GM18858 (cell line): ENCODE data around the gene RNF144B.
A peak's percentile ranks its signal among the peaks of the same experiment; 100 is the strongest.
"Not testable (repeated sequence)": the region's sequence is repeated elsewhere in the genome, so short reads cannot be mapped to it uniquely, and the experiment has no call there.

Experiments used
- ATAC-seq: cut with Tn5 transposase; IDR thresholded peaks from one replicate; pipeline ENCODE4 v1.9.1; 2021; ENCODE audit not compliant: unreplicated experiment

The RNF144B gene

DNA sequence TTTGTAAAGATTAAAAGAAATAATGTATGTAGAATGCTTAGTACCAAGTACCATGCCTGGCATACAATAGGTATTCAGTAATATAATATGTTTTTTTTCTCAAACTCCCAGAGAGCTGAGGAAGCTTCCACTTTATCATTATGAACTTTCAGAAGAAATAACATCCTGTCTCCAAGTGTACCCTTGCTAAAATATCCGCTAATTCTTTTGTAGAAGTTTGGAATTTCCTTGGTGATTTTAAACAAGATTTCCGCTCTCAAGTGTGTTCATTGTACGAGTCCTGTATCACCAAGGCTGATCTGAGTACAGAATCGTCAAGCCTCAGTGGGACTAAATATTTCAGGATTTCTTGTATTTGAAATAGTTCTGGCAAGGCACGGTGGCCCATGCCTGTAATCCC is 16.1 kb upstream of the RNF144B start:
- ATAC-seq, result no peak

DNA sequence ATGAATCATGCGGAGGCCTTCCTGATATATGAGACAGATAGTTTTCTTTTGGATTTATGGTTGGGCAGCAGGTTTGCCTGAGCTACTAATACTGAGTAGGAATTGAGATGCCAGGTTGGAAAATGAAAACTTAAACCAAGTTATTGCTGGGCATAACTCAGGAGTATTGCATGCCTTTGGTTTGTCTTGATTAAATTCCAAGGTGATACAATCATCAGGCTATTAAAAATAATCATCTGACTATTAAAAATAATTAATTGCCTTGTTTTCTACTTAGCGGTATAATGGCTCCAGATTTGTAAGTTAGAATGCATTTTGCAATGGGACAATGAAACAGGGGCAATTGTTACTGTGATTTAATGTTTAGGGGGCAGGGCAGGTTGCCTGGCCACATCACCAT is 15.5 kb upstream of the RNF144B start:
- ATAC-seq, result no peak

DNA sequence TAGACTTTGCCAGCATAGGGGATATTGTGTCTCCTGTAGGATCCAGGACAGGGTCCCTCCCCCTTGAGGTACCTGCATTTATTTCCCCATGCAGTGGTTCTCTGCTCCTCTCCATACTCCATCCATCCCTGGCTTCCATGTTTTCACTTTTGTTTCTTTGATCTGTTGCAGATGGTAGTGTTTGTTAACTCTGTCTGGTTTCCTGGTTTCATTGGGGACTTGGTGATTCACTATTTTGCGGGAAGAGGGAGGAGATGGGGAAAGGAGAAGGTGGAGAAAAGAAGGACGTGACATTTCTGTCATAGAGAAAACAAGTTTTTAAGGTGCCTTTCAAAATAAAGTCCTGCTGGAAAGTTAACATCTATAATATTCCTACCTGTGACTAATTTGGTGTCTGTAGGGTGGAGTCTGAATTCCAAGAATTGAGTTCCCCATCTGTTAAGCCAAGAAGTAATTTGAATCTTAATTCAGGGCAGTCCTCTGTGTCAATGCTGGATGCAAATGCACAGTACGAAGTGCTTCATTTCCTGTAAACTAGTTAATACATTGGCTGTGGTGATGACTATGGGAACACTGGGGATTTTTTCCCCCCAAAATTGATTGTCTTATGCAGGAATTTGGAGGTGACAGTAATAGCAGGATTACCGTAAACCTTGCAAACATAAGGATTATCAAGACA is 6.9 kb upstream of the RNF144B start:
- no peak for ATAC-seq

DNA sequence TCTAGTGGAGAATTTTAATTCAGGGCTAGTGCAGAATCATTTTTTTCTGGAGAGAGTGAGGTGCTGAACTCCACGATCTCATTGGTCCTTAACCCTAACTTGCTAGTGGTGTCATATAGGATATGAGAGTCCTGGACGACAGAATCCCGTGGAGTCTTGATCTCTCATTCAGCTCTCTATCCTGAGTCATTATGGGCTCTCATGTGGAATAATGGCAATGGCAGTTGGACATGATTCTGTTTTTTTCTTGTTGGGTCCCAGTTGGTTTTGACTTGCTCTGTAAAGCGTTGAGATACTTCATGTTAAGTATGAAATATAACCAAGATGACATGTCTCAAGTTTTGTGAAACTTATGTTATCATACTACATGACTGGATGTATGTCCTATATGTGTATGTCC is 6.3 kb upstream of the RNF144B start:
- no peak for ATAC-seq

DNA sequence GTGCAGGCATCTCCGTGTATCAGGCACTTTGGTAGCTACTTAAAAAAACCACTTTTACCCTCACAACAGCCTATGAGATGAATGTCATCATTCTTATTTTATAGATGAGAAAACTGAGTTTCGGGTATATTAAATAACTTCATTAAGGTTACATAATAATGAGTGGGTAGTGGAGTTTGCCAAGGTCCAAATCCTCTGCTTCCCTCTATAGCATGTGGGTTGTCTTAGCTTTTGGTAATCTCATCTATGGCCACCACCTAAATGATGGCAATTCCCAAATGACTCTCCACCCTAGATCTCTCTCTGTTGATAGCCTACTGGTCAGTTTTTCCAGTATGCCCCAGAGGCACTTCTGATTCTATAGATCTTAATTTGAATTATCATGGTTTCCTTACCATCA is 3.7 kb upstream of the RNF144B start:
- ATAC-seq, result no peak

DNA sequence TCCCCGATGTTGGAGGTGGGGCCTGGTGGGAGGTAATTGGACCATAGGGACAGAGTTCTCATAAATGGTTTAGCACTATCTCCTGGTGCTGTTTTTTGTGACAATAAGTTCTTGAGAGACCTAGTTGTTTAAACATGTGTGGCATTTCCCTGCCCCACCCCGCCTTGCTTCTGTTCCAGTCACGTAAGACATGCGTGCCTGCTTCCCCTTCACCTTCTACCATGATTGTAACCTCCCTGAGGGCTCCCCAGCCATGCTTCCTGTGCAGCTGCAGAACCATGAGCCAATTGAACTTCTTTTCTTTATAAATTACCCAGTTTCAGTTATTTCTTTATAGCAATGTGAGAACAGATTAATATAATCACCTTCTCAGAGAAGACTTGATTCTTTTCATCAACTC is 2.5 kb upstream of the RNF144B start:
- ATAC-seq, result no peak

DNA sequence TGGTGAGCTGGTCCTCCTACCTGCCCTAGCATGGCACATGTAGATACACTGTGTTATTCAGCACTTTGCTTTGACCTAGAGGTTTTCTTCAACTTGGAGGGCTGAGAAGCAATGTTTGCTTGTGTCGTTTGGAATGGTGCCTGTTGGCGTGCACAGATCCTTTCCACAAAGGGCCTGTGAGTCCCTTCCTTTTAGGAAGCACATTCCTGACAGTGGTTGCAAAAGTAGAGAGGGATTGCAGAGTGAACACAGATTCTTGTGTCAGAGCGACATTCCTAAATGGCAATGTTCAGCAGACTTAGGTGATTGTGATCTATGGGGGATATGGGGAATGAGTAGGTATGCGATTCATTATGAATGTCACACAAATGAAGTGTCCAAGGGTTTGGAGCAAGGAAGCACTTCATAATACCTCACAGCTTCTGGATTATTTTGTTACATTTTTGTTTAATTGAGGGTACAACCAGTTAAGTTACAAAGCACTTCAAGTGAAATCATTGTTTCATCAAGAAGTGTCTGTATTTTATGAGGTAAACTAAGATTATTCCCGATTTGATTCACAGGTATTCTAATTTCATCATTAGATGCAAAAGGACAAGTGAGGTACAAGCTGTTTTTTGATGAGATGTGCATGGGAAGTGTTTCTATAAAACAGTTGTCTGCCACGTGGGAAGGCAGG is 713 bp upstream of the RNF144B start:
- no peak for ATAC-seq

DNA sequence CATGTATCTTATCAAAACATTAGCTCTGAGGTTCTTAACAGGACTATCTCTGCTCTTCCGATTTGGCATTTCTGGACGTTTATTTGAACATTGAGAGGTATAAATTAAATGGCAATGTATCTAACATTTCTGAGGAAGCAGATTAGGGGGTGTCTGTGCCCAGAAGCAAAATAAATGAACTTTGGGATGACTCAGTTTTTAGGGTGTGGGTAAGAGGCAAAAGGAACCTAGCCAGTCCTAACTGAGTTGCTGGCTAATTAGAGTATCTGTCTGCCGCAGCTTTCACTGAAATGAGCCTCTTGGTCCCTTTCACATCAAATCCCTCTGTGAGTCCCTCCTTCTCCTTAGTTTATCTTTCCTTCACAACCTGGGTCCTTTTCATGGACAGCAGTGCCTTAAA is 1.1 kb downstream of the RNF144B start:
- ATAC-seq, result no peak

DNA sequence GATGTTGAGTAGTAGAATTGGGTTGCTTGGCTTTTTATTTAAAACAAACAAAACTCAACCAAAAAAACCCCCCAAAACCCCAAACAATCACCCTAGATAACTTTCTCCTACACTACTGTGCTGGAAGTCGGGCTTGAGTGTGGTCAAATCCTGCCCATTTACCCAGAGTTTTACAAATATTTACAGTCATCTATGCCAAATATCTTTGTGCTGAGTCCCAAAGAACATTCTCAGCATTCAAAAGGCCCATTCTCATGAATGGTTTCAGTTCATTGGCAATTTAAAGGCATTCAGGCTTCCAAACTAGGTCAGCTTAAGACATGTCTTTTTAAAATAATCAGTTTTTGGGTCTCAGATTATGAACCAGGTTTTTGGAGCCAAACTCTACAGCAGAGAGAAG is 1.8 kb downstream of the RNF144B start:
- ATAC-seq, result no peak

DNA sequence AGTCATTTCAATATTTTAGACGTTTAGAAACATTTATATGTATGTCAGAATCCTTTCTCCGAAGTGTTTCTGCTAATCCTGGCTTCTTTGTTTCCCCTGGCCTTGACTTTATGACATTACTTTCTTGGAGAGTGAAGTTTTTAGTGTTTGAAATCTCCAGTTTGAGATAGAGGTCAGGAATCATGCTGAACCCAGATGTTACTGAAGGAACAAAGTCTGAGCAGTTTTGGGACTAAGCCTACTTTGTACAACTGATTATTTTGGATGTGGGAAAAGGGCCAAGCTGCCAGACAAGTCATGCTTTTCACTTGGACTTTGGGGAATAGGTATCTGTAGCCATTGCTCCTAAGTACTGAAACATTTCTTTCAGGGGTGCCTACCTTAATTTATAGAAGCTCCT is 2.3 kb downstream of the RNF144B start:
- no peak for ATAC-seq

DNA sequence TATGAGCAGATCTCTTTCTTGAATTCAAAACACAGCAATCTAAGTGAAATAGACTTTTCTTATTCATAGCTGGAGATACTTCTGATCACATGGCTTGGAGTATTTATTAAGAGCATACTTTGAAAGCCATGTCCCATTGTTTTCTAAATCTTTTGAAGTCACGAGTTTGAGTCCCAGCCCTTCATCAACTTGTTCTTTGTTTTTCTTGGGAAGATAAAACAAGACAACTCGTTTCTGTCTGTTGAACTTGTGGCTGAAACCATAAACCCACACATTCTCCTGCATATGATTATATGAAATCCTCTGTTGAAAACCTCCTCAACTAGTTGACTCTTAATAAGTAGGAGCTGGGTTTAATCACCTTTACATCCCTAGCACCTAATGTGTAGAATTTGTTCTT is 3.3 kb downstream of the RNF144B start:
- no peak for ATAC-seq

DNA sequence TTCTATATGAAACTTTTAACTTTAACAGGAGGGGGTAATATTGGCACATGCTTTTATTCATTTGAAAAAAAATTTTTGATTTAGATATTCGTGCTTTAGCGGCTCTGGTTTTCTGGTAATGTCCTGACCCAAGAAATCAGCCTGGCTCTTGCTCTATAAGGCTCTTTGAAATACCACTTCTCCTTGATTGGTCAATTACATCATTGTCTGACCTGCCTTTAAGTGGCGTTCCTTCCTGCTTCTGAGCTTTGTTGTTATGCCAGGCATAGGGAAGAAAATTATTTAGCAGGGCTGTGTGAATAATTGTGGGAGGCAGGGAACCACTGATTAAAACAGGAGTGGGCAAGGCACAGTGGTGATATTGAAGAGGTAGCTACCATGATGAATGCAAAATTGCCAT is 3.9 kb downstream of the RNF144B start:
- ATAC-seq, result no peak

DNA sequence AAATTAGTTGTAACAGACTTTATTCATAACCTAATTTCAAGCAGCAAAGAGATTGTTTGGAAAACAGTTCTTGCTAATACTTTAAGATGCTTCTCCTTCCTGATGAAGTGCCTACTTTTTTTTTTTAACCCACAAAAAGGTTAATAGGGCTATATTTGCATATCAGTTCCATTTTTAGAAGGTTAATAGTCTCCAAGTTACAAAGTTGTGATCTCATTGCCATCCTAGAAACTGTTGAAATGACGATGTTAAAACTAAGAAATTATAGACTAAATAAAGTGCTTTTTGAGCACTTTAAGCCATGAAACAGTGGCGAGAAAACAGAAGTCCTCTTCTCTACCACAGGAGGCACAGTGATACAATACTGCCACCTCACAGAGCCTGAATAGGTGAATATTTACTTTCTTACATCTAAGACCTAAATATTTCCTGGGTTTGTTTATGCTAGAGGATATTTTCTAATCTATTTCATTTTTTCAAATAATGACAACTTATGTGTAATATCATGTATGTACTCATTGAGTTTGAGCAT is 5.3 kb downstream of the RNF144B start:
- no peak for ATAC-seq

DNA sequence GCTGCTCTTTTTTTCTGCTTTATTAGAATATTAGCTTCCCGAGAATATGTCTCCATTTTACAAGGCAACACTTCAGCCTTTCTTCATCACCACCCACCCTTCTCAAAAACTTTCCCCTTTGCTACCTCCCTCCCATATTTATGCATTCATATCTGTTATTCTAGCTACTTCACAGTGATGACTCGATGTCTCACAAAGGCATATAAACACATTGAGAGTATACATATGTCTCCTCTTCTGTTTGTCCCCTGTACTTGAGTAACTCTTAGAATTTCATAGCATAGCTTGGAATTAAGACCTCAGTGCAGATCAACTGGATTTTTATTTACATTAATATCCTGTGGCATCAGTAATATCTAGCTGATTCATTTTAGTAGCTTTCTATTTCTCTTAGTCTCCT is 6.5 kb downstream of the RNF144B start:
- ATAC-seq, result no peak

DNA sequence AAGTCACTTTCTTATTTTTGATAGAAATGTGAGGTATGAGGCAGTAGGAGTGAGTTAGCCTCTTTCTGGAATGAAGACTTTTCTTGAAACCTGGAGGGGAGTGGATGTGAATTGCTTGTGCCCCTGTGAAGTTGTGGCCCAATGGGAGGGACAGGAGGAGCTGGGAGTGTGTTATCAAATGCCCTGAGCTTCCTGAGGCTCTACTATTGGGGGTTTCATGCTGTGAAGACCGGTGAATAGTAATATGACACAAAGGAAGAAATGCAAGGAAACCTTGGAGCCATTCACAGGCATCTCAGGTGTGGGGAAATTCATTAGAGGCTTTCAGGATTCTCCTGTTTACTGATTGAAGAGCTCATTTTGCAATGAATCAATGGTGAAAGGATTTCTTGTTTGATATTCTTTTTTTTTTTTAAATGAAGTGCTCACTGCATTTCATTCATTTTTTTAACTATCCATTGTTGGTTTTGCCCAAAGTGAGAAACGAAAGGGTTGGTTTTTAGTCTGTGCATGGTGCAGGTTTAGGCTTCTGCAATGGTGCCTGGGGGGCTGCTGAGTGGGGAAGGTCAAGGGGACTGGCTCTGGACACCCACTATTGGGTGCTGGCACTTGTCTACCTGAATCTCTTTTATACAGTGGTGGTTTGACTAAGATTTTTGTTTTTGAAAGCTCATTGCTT is 8.2 kb downstream of the RNF144B start:
- no peak for ATAC-seq

DNA sequence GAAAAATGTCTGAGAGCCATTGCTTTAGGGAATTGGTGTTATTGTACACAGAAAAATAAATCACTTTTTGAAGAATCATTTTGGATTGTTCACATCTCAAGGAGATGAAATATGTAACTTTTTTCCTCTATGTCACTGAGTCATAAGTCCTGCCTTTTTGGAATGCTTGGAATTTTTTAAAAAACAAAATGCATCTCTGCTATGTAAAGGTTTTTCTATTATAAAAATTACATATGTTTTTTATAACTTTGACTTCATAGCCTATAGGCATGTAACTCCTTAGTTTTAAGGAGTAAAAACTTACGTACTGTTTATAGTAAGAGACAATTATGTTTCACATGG is 8.7 kb downstream of the RNF144B start:
- ATAC-seq, result no peak

DNA sequence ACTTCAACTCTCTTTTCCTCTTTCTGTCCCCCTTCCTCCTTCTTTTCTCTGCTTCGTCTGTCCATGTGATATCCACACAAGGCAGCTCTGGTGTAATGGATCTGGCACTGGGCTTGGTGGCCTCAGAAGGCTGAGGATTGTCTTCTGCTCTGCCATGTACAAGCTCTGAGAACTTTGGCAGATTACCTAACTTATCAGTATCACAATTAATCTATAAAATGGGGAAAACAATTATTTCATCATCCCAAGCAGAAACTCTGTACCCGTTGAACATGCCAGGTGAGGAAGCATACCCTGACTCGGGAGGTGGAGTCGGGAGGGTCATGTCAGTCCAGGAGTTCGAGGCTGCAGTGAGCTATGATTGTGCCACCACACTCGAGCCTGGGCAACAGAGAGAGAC is 10.6 kb downstream of the RNF144B start:
- no peak for ATAC-seq

DNA sequence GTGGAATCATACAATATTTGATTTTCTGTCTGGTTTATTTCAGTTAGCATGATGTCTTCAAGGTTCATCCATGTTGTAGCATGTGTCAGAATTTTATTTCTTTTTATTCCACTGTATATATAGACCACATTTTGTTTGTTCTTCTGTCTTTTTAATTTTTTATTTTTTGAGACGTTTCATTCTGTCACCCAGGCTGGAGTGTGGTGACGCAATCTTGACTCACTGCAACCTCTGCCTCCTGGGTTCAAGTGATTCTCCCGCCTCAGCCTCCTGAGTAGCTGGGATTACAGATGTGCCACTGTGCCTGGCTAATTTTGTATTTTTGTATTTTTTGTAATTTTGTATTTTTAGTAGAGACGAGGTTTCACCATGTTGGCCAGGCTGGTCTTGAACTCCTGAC is 11.1 kb downstream of the RNF144B start:
- ATAC-seq, result not testable (repeated sequence)

DNA sequence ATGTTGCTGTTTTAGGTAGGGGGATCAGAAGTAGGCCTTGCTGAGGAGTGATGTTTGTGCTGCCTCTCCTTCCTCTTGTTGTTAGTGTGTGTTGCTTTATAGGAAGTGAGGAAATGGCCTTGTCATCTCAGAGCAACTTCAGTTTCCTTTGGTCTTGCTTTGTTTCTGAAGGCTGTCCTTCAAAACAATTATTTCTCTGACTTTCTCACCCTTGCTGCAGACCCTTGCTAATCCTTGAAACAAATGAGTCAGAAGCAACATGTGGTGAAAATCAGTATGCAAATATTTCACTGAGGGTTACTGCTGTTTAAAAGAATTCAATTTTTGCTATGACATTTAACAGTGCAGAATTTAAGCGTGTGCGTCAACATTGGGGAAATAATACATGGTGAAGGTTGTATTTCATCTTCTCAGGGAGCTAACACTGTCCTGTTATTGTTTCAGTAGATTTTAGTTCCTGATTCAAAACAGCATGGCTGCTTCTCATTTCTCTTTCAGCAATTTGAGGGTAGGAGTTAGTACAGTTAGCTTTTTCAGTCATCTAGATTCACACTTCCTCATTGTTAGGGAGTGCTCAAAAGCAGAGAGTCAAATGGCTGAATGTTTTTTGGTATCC is 13.8 kb downstream of the RNF144B start:
- ATAC-seq, result peak; percentile 94

DNA sequence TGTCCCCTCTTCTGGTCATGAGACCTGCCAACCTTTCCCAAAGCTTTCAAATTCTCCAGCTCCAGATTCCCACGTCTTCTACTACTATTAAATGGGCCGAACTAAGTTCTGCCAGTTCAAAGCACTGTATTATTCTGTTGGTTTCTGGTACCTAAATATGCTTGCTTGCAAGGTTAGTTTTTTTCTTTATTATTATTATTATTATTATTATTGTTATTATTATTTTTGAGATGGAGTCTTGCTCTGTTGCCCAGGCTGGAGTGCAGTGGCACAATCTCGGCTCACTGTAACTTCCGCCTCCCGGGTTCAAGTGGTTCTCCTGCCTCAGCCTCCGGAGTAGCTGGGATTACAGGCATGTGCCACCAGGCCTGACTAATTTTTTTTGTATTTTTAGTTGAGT is 17.8 kb downstream of the RNF144B start:
- ATAC-seq, result not testable (repeated sequence)

DNA sequence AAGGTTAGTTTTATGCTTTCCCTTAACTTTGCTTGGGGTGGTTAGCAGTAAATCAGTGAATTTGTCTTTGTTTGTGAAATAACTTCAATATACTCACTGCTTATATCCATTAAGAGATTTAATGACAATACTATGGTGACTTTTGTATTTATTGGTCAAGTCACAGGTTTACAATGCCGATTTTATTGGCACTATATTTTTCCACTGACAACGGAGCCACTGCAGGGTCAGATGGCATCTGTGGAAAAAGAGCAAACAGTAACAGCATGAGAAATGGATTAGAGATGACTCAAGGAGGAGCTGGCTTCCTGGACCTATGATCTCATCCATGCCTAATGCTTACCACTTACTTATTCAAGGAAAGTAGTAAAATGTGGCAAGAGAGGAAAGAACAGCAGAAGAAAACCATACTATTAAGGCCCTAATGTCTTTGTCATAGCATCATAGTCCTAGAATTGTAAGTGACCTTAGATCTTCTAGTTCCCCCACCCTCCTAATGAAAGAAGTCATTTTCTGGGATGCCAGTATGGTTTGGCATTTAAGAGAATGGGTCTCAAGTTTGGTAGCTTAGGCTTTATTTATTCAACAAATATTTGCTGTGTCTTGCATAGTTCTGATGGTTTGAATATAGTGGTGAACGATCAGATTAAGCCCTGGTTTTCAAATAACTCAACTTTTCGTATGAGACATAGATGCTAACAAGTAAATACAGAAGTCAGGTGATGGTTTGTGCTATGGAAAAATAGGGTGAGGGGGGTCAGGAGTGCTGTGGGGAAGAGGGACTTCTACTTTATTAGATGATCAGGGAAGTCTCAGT is 18.5 kb downstream of the RNF144B start:
- no peak for ATAC-seq
